Epidermal melanocyte (primary cell): Measurements from ENCODE around the gene SYNM.
"Not testable (repeated sequence)": the region's sequence is repeated elsewhere in the genome, so short reads cannot be mapped to it uniquely, and the experiment has no call there.

Experiments
- DNase-seq: peaks from one replicate; pipeline ENCODE4 v3.0.0; 2011; ENCODE audit warnings: low spot score; ENCODE audit not compliant: insufficient read length

Gene SYNM

GRCh38 chr15:99104788-99105513 lies at the start of gene SYNM:
Gene SYNM (plus strand): TSS chr15:99105080. CDS start chr15:99105200, 120 bp downstream.
- DNase-seq = peak; percentile 66

- DNase-seq = no peak
Observed at GRCh38 chr15:99055555-99056134, 49.2 kb upstream of the SYNM start.

GRCh38 chr15:99057020-99057419 lies 47.9 kb upstream of the SYNM start:
- DNase-seq = no peak

- no peak for DNase-seq
Observed at GRCh38 chr15:99057697-99058420, 47.0 kb upstream of the SYNM start.

GRCh38 chr15:99058421-99058870 lies 46.4 kb upstream of the SYNM start:
- DNase-seq = no peak

- DNase-seq = peak; percentile 96
Observed at GRCh38 chr15:99059010-99059981, 45.6 kb upstream of the SYNM start.

- DNase-seq = not testable (repeated sequence)
Observed at GRCh38 chr15:99060186-99060585, 44.7 kb upstream of the SYNM start.

GRCh38 chr15:99062226-99062625 lies 42.7 kb upstream of the SYNM start:
- no peak for DNase-seq

- no peak for DNase-seq
Observed at GRCh38 chr15:99068186-99068585, 36.7 kb upstream of the SYNM start.

- no peak for DNase-seq
Observed at GRCh38 chr15:99070208-99070607, 34.7 kb upstream of the SYNM start.

GRCh38 chr15:99071091-99071680 lies 33.7 kb upstream of the SYNM start:
- DNase-seq = no peak

- DNase-seq = no peak
Observed at GRCh38 chr15:99073008-99073717, 31.7 kb upstream of the SYNM start.

GRCh38 chr15:99074446-99074845 lies 30.4 kb upstream of the SYNM start:
- no peak for DNase-seq

GRCh38 chr15:99075059-99075652 lies 29.7 kb upstream of the SYNM start:
- not testable (repeated sequence) for DNase-seq

GRCh38 chr15:99076109-99076508 lies 28.8 kb upstream of the SYNM start:
- no peak for DNase-seq

GRCh38 chr15:99076555-99077308 lies 28.1 kb upstream of the SYNM start:
- DNase-seq = peak; percentile 76

GRCh38 chr15:99082798-99083197 lies 22.1 kb upstream of the SYNM start:
- no peak for DNase-seq

- DNase-seq = no peak
Observed at GRCh38 chr15:99084965-99085364, 19.9 kb upstream of the SYNM start.
